ENCODE data around the gene ARL2.

The ARL2 gene

DNA sequence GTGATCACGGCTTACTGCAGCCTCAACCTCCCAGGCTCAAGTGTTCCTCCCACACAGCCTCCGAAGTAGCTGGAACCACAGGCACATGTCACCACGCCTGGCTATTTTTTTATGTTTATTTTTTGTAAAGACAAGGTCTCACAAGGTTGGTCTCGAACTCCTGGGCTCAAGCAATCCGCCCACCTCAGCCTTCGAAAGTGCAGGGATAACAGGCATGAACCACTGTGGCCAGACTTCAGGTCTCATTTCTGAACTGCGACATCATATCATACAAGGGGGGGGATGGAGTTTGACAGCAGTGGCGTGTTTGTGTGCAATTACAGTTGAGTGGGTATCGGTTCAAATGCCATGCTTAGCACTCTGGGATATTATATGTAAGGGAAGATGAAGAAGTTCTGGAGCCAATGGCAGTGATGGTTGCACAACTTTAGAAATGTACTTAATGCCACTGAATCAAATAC is 37.5 kb downstream of the ARL2 start:
- DNase-seq, result no peak

DNA sequence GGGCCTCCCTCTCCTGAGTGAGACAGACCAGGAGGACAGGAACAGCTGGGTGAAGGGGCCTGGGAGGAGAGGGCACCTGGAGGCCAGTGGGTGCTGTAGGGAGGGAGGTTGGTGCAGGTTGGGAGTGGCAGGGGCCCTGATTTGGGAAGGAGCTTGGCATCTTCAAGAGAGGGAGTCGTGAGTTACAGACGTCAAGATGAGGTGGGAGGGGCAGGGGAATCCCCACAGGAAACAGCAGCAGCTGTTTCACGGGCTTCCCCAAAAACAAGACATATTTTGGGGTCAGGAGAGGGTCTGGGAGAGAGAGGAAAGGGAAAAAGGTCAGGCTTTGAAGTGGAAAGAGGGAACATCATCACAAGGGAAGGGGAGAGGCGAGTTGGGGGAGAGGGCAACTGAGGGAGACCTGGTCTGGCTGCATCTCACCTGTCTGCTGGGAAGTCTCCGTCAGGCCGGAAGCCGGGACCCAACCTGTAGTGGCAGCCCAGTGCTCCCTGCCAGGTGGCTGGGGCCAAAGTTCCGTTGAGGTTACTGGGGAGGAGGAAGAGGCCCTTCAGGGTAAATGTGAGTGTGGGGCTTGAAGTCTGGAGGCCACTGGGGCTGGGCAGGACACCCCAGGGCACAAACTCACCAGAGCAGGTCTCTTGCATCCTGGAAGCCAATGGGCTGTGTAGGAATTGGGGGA is 40.0 kb downstream of the ARL2 start:
- no peak for DNase-seq

DNA sequence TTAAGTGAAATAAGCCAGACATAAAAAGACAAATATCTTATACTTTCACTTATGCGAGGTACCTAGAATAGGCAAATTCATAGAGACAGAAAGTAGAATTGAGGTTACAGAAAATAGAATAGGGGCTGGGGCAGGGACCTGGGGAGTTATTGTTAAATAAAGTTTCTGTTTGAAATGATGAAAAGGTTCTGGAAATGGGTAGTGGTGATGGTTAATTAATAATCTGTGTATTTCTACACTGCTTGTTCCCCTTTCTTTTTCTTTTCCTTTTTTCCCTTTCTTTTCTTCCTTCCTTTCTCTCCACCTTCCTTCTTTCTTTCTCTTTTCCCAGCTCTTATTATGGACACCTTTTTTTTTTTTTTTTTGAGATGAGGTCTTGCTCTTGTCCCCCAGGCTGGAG is 41.6 kb downstream of the ARL2 start:
- DNase-seq, result no peak

DNA sequence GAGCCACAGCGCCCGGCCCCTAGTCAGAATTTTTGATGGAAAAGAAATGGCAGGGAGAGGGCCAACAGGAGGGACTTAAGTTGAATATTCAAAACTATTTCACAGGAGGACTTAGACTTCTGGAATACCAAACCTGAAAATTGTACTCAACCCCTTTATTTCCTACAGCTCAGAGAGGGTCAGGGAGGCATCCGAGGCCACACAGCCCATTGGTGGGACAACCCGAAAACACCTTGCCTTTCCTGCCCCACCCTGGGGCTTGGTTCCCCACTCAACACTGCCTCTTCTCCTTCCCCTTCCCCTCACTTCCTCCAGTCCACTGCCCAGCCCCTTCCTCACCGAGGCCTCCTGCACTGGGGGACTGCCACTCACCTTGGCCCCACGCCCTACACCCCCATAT is 43.0 kb downstream of the ARL2 start:
- no peak for DNase-seq

DNA sequence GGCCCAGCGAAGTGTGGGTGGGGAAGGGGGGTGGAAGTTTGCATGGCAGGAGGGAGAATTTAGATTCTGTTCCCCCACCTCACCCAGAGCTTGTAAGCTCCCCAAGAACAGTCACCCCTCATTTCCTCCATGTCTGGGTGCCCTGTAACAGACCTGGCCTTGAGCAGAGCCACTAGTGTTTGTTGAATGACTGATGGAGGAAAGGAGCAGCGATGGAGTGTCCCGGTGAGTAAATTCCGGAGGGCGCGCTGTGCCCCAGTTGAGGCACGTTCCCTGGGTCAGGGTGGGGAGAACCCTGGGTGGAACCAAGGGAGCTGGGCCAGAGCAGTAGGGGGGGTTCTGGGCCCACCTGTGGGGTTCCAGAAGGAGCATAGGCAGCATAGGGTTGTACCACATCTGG is 43.6 kb downstream of the ARL2 start:
- DNase-seq, result no peak

DNA sequence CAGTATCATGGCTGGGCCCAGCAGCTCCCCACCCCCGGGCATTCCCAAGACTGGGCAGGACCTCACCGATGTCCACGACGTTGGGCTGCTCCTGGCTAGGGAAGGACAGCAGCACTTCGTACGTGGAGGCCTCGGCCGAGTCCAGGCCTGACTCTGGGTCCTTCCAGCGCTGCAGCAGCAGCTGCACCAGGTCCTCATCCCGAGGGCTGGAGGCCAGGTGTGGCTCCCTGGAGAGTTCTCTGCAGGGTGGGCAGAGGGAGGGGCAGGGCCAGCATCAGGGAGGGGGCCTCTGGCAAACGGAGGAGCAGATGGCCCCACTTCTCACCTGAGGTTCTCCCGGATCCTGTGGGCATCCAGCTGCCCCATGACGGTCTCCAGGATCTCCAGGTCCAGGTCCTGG is 44.1 kb downstream of the ARL2 start:
- DNase-seq, result no peak

DNA sequence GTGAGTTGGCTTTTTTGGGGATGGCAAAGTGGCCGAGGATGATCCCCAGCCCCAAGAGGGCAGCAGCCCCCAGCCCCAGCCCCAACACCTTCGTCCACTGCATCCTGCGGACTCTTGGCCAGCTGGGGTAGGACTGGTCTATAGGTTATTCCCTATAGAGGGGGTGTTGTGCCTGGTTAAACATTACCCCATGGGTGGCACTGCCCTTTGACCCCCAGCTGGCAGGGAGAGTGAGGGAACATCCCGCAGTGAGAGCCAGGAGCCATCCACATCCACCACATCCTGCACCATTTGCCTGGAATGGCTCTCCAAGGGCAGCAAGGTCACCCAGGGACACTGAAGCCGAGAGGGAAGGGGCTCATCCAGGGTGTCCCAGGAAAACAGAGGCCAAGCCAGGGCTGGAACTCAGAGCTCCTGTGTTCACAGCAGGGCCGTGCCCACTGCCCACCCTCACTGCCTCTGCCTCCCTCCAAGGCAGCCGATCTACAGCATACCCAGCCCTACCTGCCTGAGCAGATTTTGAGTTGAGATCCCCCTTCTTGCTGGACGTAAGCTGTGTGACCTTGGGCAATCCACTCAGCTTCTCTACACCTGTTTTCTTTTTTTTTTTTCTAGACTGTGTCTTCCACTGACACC is 44.6 kb downstream of the ARL2 start, which contains the start of gene NAALADL1:
Gene NAALADL1, minus strand, starts transcription at position 135 of the 636 bp plus-strand sequence. Its CDS starts 32 bp downstream, at position 103.
- DNase-seq, result no peak

DNA sequence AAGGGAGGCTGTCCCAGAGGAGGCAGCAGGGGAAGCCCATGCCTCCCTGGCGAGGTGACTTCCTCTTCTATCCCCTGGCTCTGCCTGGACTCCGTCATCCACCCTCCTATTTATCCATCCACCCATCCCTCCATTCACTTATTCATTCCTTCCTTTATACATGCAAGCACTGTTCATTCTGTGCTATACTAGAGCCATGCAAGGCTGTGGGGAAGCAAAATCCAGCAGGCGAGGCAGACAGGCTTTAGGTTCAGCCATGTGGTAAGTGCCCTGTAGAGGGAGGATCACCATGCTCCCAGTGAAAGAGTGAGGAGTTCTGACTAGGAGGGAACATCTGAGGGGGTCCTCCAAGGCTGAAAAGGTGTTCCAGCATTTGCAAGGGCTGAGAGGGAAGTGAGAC is 45.6 kb downstream of the ARL2 start:
- DNase-seq, result no peak

DNA sequence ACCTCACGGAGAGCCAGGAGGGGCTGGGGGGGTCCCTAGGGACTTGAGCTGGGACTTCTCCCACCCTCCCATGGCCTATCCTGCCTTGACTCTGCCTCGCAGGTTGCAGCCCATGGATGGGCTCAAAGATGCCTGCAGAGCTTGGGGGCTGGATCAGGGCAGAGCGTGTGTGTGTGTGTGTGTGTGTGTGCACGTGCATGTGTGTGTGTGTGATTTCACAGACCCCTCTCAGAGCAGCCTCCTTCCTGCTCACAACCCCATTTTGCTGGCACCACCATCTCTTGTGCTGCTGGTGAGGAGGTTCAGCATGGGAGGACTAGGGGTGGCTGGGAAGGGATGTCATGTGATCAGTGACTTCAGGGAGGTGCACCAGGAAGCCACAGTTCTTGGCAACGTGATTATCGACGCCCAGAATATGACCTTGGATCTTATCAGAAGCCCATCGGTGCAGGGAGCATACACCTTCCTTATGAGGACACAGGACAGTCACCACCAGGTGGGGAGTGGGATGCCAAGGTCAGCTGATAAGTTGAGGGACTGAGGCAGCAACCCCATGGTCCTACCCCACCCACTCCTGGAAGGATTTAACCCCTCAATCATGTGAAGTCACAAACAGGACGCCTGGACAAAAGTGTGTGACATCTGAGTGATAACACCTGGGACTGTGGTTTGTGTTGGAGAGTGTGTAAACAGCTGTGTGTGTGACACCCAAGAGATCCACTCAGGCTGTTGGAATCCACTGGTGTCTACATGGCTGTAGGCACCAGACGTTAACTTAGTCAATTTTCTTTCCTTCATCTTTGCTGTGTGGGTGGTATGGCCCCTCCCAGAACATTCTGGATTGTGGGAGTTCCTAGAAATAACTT is 46.2 kb downstream of the ARL2 start:
- no peak for DNase-seq

DNA sequence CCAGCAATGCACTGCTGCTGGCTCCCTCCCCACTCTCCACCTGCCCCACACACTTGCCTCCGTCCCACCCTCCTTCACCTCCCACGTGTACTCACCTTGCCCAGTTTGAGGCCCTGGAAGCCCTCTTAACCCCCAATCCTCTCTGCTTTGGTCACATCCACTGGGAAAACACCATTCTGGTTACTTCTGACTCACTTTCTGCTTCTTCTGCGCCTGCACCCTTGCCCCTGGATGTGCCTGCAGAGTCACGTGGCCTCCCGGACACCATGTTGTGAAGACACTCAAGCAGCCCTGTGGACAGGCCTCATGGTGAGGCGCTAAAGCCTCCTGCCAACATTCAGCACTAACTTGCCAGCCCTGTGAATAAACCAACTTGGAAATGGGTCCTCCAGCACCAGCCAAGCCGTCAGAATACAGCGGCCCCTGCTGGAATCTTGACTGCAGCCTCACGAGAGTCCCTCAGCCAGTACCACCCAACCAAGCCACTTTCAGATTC is 47.0 kb downstream of the ARL2 start:
- no peak for DNase-seq

DNA sequence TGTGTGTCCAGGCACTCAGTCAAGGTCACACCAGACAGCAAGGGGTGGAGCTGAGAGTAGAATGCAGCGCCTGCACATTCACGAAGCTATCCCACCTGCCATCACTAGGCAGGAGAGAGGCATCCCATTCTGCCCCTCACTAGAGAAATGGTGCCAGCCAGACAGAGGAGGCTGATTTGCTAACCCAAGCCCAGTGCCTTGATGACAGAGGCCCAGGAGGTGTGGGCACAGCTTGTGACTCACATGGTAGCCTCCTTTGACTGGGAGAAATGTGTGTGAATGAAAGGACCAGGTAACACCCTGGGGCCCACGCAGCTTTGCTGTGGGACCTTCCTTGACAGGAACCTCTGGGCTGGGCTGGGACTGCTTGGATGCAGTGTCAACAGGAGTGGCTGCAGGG is 49.6 kb downstream of the ARL2 start:
- DNase-seq, result no peak

DNA sequence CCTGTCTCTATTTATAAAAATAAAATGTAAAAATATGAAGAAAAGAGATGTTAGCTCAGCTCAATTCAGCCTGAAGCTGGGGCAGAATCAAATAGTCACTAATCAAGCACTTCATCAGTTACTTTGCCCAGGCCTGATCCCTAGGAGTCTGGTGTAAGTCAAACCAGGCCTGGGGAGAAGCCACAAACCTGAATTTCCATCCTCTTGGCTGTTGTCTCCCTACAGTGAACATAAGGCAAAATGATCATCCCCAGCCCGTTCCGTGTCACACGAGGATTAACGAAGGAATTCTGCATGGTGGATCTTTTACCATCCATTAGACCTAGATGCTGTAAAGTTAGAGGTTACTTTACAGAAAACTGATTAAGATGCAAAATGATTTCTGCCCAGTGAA is 50.9 kb downstream of the ARL2 start:
- no peak for DNase-seq

DNA sequence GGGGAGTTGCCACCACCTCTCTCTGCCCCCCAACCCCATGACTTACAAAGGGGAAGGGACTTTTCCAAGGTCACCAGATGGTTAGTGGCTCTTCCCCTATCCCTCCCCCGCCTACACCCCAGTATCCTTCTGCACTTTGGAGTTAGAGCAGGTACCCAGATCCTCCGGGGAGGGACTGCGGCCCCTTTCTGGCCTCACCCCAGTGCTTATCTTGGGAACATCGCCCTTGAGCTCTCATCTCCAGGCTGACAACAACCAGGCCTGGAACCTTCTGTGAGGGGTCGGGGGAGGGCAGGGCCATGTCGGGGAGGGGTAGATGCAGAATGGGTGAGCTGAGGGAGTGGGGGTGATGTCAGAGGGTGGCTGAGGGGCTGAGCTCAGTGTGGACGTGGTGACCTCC is 51.9 kb downstream of the ARL2 start:
- DNase-seq, result no peak

DNA sequence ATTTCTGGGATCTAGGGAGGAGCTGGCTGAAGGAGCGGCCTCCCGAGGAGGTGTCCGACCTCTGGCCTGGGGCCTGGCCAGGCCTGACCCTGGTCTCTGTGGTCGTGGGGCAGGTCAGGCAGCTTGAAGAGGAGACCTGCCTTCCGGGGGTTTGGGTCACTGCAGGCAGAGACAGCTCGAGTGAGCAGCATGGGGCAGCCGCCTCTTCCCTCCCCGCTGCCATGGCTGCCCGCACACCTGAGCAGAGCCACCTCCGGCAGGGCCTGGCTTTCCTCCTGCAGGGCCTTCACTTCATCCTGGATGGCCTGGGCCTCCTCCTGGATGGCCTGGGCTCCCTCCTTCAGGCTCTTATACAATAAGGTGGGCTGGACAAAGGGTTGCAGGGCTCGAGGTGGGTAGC is 52.4 kb downstream of the ARL2 start:
- no peak for DNase-seq

DNA sequence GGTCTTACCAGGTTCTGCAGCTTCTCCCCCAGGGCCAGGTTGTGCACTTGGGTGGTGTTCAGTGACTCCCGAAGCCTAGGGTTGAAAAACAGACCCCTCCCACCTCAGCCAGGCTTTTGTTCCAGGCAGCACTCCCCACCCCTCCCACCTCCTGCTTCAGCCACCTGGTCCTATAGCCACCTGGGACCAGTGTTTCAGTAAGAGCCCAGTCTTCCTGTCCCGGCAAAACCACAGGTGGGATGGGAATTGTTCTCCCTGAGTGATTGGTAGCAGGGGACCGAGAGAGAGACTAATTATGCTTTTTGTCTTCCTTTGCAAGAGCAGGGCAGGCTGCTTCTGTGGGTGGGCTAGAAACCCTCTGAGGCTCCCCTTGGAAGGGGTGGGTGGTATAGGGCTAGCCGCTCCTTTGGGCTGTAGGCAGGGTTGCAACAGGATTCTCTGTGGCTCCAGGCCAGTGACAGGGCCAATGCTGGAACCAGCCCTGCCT is 52.9 kb downstream of the ARL2 start:
- no peak for DNase-seq

DNA sequence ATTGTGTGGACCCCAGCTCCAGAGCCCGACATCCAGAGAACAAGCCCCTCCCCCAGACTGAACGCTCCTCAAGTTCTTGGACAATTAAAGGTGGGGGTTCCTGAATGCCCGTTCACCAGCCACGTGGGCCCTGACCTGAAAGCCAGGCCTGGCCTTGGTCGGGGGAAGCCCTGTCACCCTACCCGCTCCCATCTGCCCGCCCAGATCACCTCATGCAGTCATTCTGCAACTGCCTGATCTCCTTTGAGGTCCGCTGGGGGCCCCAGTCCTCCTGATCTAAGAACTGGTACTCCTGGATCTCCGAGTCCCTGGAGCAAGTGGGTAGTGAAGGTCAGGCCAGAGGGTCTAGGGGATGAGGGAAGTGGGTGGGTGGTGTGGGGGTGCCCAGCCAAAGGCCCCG is 53.5 kb downstream of the ARL2 start:
- no peak for DNase-seq

DNA sequence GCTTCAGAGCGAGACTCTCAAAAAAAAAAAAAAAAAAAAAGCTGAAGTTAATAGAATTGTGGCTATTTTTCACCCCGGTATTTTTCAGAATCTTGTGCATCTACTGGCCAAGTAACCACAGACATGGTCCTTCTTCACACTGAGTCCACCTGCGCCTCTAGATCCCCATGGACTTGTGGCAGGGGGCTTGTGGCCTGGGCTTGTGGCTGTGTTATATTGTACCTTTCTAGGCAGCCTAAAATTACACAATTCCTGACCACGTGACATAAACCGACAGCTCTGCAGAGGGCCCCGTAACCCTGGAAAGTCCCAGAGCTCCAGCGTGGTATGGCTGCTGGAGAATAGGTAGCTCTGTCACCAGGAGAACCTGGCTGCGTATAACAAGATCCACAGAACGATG is 55.3 kb downstream of the ARL2 start:
- peak; percentile 56 for DNase-seq
